Lower leg skin (tissue), 4 donors: ENCODE data around the gene RPS6KB2. TPM values are rescaled to one million over a fixed set of nuclear protein-coding genes. Genes with fewer than 3 reads are reported as not detected.

Source experiments
- DNase-seq, 2 donors: peaks; one replicate each; pipeline ENCODE4 v3.0.0-alpha.2; 2019; ENCODE audit warnings: low spot score in 2 of 2
- H3K4me3 ChIP-seq: fragments of 200-600 bp; sonication (generic); 2 replicates; pipeline ENCODE4 v1.5.1; 2017; ENCODE audit warnings: mild to moderate bottlenecking, low read depth; ENCODE audit not compliant: poor library complexity, severe bottlenecking
- CTCF ChIP-seq, 3 donors: fragments of 450-650 bp; IDR thresholded peaks; one replicate each; pipeline ENCODE4 v1.5.1; 2016; ENCODE audit warnings: antibody characterized with exemption in 3 of 3, mild to moderate bottlenecking in 3 of 3, moderate library complexity in 2 of 3
- POLR2A ChIP-seq, 2 donors: fragments of 450-650 bp; IDR thresholded peaks; one replicate each; pipeline ENCODE4 v1.6.1; 2016 to 2017; ENCODE audit warnings: antibody characterized with exemption in 2 of 2, mild to moderate bottlenecking in 1 of 2, moderate library complexity in 1 of 2
- WGBS, 2 donors: methylation state at CpG; one replicate each; pipeline ENCODE4 v1.1.5; 2018; 5-methylcytosine and 5-hydroxymethylcytosine counted together
- intact Hi-C: fragments of 100-400 bp; cut with DNase I; formaldehyde crosslinking; loops from one replicate; pipeline ENCODE4 v1.15.0; 2023; ENCODE audit warnings: low total_unique reads
- total RNA-seq, 4 donors: library from RNA; depleted of rRNA; stranded (reverse); fragments of >200 nt; gene quantifications; one replicate each; pipeline ENCODE4 v1.1.0, GENCODE V29; 2016

RPS6KB2 gene
- total RNA-seq, 4 donors from 2014 or later: 154 to 264 (median 203) TPM

DNA sequence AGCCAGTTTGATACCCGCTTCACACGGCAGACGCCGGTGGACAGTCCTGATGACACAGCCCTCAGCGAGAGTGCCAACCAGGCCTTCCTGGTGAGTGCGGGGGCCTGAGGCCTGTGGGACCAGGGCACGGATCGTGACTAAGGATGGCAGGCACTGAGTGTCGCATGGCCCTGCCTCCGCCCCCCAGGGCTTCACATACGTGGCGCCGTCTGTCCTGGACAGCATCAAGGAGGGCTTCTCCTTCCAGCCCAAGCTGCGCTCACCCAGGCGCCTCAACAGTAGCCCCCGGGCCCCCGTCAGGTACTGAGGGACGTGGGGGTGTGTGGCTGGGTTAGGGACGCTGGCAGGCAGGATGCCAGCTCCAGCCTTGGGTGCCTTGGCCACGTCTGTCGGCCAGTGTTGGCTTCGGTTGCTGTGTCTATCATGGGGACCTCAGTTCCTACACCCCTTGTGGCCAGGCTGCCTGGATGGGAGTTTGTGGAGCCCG is 6.1 kb downstream of the RPS6KB2 start:
- WGBS, 2 donors: 70 to 90% methylated on average over 18 to 23 of the region's 23 CpGs
- no peak overlapping the region for H3K4me3 ChIP-seq
- DNase-seq: no peak
- no peak for TF ChIP-seq POLR2A (IDR thresholded peaks at IDR 0.05)
- no peak for TF ChIP-seq CTCF (IDR thresholded peaks at IDR 0.05)
- intact Hi-C loops: no loop called here

GRCh38 chr11:67435031-67435726 is 6.9 kb downstream of the RPS6KB2 start:
- no peak overlapping the region for H3K4me3 ChIP-seq
- WGBS, 2 donors: 70 to 82% methylated on average over 26 of the region's 26 CpGs
- intact Hi-C loops: no loop called here
- no peak for DNase-seq
- no peak for TF ChIP-seq POLR2A (IDR thresholded peaks at IDR 0.05)
- TF ChIP-seq CTCF (IDR thresholded peaks at IDR 0.05): no peak

- intact Hi-C loops: no loop called here
- DNase-seq: no peak
- TF ChIP-seq POLR2A (IDR thresholded peaks at IDR 0.05) (no peak), CTCF (IDR thresholded peaks at IDR 0.05) (no peak)
- no peak overlapping the region for H3K4me3 ChIP-seq
- WGBS, 2 donors: 88 to 93% methylated on average over 21 to 38 of the region's 38 CpGs
Observed at GRCh38 chr11:67435727-67436458, 7.6 kb downstream of the RPS6KB2 start.

- WGBS, 2 donors: 42 to 47% methylated on average over 6 of the region's 6 CpGs
- TF ChIP-seq CTCF (IDR thresholded peaks at IDR 0.05) (no peak), POLR2A (IDR thresholded peaks at IDR 0.05) (no peak)
- no peak overlapping the region for H3K4me3 ChIP-seq
- intact Hi-C loops: no loop called here
- no peak for DNase-seq
Observed at GRCh38 chr11:67436459-67437081, 8.3 kb downstream of the RPS6KB2 start.

DNA sequence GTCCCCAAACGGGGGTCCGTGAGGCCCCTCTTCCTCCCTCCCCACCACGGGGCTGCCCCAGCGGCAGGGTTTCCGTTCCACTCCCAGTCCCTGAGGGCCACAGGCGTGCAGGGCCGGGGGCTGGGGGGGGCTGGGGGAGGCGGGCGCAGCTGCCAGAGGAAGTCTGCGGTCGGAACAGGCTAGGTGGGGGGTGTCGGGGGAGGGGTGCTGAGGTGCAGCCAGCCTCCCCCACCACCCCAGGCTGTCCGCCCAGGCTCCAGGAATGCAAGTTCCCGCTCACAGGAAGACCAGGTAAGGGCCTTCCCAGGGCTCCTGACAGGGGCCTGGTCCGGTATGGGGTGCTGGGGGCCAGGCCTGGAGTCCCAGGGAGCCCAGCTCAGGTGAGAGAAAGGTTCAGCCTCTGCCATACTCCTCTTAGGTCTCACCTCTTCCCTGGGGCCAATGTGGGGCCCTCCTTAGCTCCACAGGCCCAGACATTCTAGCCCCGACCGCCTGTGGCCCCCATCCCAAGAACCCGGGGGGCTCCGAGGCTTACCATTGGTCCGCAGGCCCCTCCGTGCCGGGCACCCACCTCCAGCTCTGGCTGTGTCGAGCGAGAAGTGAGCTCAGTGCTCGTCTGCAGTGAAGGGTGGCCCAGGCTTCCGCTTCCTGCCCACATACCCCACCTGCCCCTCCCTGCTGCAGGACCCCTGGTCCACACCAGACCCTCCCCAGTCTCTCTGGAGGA is 9.0 kb downstream of the RPS6KB2 start, which contains the start of gene PTPRCAP:
Gene PTPRCAP (minus strand): TSS at position 601 of the 727 bp plus-strand sequence. CDS start 63 bp downstream, at position 538.
- H3K4me3 ChIP-seq: no peak within 1 kb of the TSS
- TF ChIP-seq CTCF (IDR thresholded peaks at IDR 0.05) (no peak), POLR2A (IDR thresholded peaks at IDR 0.05) (no peak)
- intact Hi-C loops: no loop called here
- DNase-seq: peak in 1 of 2 donors; percentile 89
- 61 to 67% methylated on average over 16 to 21 of the region's 26 CpGs for WGBS, 2 donors
